Measurements from ENCODE around the gene GNG12.

The GNG12 gene

DNA sequence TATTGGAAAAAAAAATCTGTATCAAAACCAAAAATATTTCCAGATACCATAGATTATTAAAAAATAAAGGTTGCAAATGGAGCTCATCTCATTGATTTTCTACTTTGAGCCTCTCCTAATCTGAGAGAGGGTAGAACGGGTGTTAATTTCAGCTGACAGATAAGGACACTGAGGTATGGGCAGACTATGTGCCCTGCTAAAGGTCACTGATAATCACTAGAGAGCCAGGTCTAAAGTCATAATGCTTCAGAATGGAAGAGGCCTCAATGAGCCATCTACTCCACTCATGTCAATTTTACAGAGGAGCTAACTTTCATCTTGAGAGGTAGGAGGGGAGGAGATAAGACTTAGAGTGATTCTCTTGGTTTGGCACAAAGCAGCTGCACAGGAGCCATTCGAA lies 21.0 kb downstream of the GNG12 start:
- DNase-seq = no peak

DNA sequence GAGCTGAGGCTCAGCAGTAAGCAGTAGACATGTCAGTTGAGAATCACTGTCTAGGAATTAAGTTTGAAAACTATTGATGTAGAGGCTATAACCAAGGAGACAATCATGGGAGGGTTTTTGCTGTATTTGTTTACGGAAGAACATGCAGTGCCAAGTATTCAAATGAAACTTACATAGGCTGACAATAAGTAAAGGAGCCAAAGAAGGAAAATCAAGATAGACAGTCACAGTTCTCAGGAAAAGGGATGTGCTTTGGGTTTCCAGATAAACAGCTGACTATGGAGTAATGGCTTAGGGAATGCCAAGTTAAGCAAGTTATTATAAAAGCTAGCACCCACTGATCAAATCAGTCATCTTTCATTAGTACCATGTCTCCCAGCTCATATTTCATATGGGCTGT lies 21.5 kb downstream of the GNG12 start:
- DNase-seq = no peak

DNA sequence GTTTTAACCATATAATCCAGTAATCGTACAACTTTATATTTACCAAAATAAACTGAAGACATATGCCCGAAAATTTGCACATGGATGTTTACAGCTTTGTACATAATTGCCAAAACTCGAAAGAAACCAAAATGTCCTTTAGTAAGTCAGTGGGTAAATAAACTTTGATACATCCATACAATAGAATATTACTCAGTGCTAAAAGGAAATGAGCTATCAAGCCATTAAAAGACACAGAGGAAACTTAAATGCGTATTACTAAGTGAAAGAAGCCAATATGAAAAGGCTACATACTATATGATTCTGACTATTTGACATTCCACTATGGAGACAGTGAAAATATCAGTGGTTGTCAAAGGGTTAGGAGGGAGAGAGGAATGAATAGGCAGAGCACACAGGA lies 23.4 kb downstream of the GNG12 start:
- DNase-seq = no peak

DNA sequence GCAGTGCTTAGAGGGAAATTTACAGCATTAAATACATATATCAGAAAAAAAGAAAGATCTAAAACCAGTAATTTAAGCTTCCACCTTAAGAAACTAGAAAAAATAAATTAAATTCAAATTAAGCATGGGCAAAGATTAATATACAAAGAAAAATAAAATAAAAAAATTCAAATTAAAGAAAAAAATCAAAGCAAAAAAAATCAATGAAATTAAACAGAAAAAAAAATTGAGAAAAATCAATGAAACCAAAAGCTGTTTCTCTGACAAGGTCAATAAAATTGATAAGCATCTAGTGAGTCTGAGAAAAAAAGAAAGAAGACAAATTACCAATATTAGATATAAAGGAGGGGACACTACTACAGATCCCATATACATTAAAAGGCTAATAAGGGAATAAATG lies 26.0 kb downstream of the GNG12 start:
- DNase-seq = no peak

DNA sequence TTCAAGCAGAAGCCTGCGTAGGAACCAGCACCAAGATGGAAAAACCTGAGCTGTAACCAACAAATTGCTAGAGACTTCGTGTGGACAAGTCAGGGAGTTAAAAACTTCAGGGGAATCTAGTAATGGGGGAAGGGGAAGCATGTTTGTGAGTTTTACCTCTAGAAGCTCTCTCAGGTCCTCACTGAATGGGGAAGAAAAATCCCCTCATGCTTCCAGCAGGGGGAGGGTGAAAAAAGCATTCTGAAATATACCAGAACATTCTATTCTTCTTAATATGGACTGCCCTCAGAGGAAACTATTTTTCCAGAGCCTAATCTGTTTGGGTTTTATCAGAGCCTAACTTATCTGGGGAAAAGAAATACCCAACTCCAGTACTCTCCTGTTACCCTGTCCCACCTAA lies 28.6 kb downstream of the GNG12 start:
- no peak for DNase-seq

DNA sequence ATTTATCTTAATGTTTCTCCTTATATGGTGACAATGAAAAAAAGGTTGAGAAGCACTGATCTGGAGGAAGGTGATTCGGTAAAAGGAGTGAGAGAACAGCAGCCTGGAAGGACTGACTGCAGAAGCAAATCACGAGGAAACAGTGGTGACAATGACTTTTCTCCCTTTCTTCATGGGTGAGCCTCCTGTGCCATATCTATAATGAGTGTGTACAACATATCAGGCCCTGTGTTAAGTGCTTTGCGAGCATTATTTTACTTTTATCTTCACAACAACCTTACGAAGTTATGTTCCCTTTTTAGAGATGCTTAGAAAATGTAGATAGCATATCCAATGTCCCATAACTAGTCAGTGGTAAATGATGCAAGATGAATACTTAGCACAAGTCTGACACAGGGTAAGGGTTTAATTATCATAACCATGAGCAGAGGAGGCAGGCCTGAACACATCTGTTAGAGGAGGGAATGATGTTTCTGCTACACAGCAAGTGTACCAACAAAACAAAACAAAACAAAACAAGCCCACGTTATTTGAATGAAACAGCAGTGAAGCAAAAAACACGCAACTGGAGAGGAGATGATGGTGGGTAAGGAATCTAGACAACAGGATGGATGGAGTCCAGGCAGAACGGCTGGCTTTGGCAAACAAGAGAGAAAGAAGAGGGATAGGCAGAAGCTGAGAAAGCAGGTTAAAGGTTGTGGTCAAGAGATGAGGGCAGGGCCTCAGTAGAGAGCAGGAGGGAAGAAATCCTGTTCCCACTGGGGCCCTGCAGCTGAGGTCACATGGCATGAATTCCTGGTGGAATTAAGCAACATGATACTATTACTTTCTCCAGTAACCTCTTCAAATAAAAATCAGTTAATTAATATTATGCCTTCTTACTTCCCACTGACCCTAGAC lies 29.6 kb downstream of the GNG12 start:
- no peak for DNase-seq

DNA sequence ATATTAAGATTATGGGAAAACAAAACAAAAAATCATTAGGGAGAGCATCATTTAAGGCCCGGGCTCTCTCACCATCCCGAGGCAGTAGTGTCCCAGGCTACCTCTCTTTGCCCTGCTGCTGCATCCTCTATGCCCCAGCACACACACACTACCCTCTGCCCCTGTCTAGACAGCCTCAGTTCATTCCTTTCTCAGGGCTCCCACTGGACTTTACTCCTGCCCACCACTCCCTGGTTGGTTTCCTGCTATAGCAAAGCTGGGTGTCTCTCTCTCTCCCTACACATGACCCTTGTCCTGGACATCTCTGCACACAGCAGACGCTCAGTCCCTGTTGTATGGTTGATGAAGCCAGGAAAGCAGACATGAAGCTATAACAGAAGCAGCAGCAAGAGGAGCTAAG lies 30.7 kb downstream of the GNG12 start:
- DNase-seq = no peak

DNA sequence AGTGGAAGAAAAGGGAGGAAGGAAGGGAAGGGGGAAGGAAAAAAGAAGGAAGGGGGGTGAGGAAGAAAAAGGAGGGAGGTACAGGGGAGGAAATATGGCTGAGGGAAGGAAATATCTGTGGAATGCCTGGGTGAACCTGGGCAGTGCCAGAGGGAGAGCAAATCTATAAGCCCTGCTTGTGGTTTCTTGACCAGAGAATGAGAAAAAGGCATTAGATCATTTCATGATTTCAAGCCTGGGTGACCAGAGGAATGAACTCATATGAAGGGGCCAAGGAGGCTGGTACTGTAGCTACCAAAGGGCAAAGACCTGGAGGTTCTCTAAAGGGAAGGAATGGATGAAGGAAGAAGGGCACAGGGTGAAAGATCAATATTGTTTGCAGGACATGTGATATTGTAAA lies 31.4 kb downstream of the GNG12 start:
- no peak for DNase-seq

DNA sequence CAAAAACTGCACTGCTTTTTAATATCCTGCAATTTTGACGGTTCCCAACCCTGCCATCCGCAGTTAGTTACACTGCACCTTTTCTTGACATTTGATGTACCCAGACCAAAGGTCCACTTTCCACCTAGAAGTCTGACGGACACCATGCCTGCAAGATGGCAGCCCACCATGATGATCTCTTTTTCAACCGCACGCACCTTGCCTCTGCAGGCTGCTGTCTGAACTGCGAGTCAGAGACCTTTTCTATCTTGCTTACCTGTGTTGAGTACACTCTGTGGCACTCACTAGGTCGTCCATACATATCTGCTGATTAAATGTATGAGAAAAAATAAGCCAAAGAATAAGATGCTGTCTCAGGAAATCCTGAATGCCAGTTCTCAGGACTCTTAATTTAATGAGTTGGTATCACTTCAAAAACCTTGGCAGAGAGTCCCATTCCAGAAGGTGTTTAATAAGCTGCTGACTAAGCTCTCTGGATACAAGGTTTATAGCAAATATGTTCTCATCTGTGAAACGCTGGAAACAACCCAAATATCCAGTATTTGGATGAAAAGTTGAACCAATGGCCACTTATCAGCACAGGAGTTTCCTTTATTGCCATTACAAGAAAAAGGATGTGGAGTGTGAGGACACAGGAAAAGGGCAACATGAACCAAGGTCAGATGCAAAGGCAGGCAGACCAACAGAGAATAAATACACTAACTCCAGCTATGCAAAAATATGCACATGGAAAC lies 37.9 kb downstream of the GNG12 start:
- DNase-seq = no peak

DNA sequence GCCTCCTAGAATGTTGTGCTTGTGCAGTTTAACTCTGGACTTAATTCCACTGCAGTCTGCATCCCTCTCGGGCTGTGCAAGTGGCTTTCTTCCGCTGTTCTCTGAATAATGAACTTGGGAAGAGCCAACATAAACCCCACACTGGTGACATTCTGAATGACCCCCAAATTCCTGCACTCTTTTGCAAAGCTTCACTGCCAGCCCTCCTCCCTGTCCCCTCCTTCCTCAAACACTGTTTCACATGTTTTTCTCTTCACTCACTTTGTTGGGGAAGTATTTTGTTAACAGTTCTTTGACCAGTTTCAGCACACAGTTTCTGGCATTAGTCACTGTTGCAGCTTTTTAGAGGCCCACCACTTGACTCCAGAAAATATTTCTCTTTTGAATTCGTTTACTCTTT lies 39.7 kb downstream of the GNG12 start:
- no peak for DNase-seq

DNA sequence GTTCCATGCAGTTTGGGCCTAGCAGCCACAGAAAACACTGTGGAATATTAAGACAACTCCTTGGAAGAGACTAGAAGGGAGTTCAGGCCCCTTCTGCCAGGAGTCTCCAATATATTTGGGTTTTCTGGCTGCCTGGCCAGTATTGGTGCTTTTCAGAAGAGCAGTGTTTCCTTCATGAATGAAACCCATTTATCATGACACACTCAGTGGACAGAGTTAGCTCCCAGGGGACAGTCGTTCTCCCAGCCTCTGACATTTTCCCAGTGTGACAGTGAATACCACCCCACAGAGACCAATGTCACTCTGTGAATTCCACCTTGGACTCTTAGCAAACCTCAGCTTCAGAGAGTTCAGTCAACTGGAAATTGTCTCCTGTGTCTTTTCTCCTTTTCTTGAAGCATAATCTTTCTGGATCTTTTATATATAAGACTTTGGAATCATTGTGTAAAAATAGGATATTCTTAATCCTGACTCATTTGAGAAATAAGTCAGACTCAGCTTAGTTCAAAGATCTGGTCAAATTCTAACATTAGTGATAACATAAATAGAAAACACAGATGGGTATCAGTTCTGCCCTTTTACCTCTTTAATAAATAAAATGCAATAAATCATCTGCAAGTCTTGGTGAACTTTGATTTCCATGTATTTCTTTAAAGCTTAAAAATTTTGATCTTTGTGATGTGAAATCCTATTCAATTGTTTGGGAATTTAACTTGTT lies 40.4 kb downstream of the GNG12 start:
- DNase-seq = no peak

DNA sequence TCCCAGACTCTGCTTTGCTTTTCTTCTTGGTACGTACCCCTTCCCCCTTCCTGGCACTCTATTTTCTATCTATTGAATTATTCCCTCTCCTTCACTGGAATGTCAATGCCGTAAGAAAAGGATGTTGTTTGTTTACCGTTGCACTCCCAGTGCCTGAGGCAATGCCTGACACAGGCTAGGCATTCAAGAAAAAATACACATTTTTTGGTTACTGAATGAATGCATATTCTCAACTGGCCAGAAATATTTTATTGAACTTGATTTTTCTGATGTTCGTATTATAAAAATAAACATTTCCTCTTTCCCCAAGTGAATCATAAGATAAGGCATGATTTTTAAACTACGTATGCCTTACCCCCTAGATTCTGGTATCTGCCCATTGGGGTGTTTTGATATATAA lies 41.2 kb downstream of the GNG12 start:
- DNase-seq = no peak

DNA sequence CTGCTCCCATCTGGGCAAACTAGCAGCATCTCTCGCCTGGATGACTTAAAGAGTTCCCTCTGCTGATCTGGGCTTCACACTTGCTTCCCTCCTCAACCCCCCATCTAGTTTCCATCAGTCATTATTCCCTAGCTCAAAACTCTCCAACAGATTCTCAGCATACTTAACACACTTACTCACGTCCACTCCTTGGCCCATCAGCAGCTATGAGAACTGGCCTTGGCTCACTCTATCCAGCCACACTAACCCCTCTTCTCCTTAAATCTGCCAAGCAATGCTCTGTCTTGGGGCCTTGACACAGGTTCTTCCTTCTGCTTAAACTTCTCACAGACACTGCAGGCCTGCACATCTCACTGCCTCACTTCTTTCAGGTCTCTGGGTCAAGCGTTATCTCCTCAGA lies 41.6 kb downstream of the GNG12 start:
- DNase-seq = no peak

DNA sequence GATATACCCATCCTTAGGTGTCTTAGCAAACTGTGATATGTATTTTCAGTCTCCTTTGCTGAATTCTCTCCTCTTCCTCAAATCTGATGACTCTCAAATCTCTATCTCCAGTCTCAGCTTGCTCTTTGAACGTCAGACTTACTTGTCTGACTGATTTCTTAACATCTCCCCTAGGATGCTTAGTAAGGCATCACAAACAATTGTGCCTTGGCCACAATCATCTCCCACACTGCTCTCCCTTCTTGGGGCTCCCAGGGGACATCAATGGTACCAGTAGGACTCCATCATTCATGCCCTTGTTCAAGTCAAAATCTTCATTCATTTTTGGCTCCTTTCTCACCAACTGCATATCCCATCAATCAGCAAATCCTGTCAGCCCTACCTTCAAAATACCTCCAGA lies 42.0 kb downstream of the GNG12 start:
- DNase-seq = no peak

DNA sequence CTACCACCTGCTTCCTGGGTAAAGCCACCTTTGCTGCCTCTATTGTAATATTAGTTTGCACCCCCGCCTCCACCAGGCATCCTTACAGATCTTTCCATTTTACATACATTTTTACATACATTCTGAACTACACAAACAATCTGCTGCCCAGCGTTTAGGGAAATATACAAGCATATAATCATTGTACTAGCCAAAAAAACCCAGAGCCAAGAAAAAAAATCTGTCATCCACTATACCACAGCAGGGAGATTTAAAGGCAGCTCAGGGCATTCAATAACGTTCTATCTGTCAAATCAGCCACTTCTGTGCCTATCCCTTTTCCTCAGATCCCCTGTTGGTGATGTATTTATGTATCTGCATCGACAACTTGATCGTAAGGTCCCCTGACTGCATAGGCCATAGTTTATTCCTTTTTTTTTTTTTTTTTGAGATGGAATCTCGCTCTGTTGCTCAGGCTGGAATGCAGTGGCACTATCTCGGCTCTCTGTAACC lies 43.0 kb downstream of the GNG12 start:
- DNase-seq = no peak

DNA sequence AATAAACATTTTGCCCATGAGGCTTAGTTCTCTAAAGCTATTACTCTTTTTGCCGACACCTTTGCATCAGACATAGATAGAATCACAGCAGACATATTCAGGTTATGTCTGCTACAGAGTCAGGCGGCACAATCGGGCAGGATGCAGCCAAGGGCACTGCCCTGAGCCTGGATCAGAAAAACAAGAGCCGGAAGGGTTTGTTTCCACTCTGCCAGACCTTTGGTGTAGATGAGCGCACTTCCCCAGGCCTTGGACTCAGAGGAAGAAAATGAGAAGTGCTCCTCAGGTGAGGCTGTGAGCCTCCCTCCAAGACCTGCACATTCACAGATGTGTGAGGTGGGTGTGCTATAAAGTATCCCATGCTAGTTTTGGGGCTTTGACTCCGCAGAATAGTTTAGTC lies 43.7 kb downstream of the GNG12 start:
- no peak for DNase-seq

DNA sequence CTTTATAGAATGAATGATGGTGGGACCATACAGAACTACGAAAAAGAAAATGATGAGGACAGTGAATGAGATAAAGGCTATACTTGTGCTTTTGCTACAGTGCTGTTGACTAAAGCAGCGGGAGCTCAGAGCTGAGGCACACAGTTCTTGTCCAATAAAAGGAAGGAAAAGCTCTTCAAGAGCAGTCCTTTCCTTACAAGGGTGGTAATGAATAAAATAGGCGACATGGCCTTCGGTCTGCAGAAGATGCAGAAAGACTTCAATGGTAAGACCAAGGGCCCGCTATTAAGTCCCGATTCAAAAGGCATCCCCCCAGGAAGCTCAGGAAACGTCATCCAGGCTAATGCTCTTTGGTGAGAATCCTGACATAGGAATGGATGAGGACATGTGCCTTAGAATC lies 44.4 kb downstream of the GNG12 start:
- DNase-seq = no peak

DNA sequence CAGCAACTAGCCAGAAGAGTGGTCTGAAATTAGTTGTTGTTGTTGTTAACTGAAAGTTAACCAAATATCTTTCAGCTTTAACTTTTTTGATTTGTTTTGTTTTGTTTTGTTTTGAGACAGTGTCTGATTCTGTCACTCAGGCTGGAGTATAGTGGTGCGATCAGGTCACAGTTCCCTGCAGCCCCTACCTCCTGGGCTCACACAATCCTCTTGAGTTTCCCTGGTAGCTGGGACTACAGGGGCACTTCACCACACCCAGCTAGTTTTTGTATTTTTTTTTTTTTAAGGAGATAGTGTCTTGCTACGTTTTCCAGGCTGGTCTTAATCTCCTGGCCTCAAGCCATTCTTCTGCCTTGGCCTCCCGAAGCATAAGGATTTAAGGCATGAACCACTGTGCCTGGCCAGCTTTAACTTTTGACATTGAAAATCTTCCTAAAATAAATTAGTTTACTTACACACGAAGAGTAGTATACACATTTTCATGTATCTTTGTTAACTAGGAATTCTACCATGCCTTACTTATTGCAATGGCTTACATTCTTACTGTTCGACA lies 45.0 kb downstream of the GNG12 start:
- DNase-seq = no peak

DNA sequence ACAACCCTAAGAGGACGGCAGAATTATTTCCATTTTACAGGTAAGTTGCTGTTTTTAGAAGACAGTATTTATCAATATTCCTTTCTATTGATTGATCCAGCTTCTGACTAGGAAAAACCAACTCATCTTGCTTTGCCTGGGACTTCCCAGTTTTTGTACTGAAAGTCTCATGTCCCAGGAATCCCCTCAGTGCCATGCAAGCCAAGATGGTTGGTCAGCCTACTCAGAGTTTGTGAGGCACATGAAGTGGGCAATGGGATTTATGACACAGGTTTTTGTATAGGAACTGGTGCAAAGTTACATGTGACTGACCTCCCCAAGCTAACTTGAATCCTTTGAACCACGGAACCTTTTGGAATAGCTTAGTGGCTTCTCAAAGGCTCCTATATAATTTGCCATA lies 45.5 kb downstream of the GNG12 start:
- no peak for DNase-seq

DNA sequence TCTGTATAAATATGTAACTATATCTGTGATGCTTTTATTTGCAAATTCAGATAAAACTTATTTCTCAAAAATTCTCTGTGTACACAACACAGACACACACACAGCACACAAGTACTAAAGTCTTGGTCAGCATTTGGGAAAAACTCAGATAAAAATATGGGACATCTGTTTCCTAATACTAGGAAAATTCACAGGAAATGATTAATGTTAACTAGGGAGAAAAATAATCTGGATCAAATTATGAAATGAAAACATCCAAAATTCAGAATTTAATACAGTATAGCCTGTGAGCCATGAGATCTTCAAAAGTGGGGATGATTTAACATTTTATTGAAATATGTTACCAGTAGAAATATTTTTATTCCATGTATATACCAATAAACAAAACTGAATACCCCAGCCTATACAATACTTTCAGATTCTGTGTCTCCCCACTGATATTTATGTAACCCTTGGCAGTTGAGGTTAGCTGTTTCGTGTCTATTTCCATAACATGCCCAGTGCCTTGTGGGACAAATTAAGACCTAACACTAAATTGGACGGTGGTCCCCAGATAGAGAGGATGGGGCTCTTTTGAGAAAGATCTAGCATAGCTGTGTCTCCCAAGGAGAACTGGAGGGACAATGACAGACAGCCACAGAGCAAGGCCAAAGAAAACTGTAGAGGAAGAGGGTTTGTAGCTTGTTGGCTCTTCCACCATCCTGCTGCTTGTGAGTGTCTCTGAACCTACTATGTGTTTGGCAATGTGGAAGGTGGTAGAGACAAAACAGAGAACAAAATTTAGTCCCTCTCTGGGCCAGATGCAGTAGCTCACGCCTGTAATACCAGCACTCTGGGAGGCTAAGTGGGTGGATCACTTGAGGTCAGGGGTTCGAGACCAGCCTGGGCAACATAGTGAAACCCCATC lies 47.2 kb downstream of the GNG12 start:
- DNase-seq = no peak

DNA sequence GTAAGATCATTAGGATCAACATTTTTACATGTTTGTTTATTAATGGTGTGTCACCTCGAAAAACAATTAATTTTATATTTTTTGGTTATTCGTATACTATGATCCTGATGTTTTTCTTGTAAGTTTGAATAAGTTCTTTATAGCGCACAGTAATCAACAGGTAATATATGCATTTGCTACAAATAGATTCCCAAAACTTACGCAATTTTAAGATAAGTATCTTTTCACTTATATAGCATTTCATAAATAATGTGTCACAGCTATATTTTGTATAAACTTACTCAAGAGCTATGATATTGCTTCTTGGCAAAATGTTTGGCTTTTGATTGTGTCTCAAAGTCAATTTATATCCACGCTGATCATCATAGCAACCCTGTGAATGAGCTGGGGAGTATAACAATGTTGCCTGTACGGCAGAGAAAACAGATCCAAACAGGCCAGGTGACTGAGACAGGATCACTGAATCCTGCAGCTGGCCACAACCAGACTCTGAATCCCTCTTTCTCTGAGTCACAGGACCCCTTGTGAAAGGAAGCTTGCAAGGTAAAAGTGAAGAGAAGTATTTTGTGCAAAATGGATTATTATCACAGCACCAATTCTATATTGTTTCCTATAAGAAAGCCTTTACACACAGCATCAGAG lies 48.6 kb downstream of the GNG12 start:
- no peak for DNase-seq

DNA sequence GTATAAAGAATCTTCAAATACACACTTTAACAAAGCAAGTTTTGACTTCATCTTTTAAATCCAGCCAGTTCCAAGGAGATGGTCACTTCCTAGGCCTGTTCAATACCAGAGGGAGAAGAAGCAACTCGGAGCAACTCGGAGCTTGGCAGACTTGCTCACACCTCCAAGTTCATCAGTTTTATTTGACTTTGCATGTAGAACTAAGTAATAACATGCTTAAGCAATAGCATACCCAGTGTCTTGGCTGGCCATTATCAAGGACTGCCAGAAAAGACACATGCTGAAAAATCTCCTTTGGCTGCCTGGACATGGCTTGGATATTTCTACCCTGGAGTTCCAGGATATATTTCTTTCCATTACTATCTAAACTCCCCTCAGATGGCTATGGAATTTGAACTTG lies 52.6 kb downstream of the GNG12 start:
- DNase-seq = no peak

Data from activated naive CD4-positive, alpha-beta T cell (primary cell).